GM15510 (cell line): Measurements from ENCODE around the gene SYNGR2.

Experiments used
- POLR2A ChIP-seq: IDR thresholded peaks from 3 replicates; pipeline ENCODE4 v1.6.1; 2011; ENCODE audit warnings: borderline replicate concordance; ENCODE audit not compliant: insufficient read length; ENCODE audit errors: extremely low read depth

The SYNGR2 gene

GRCh38 chr17:78183916-78184315 is 15.5 kb downstream of the SYNGR2 start:
- TF ChIP-seq POLR2A: no peak

- TF ChIP-seq POLR2A: no peak
Measured at GRCh38 chr17:78184351-78184750, 16.0 kb downstream of the SYNGR2 start.

- TF ChIP-seq POLR2A: no peak
Measured at GRCh38 chr17:78184868-78185267, 16.5 kb downstream of the SYNGR2 start.

GRCh38 chr17:78185981-78186691 is 17.8 kb downstream of the SYNGR2 start:
- no peak for TF ChIP-seq POLR2A

GRCh38 chr17:78186692-78187595 is 18.6 kb downstream of the SYNGR2 start, which contains the start of the genes AFMID and TK1:
TSS of gene AFMID (plus strand) at chr17:78187362. CDS start at chr17:78187371, 9 bp downstream.
TSS of gene TK1 (minus strand) at chr17:78187052. CDS start at chr17:78186994, 58 bp downstream.
- TF ChIP-seq POLR2A: peak; percentile 88

GRCh38 chr17:78196716-78197115 is 28.3 kb downstream of the SYNGR2 start:
- no peak for TF ChIP-seq POLR2A

GRCh38 chr17:78197147-78197832 is 28.9 kb downstream of the SYNGR2 start:
- no peak for TF ChIP-seq POLR2A

GRCh38 chr17:78200451-78200850 is 32.1 kb downstream of the SYNGR2 start:
- TF ChIP-seq POLR2A: no peak

GRCh38 chr17:78202666-78203065 is 34.3 kb downstream of the SYNGR2 start:
- TF ChIP-seq POLR2A: no peak

- TF ChIP-seq POLR2A: no peak
Measured at GRCh38 chr17:78204387-78205123, 36.2 kb downstream of the SYNGR2 start.

- TF ChIP-seq POLR2A: no peak
Measured at GRCh38 chr17:78205124-78205775, 36.9 kb downstream of the SYNGR2 start.

- no peak for TF ChIP-seq POLR2A
Measured at GRCh38 chr17:78206298-78206697, 37.9 kb downstream of the SYNGR2 start.

GRCh38 chr17:78208486-78208885 is 40.1 kb downstream of the SYNGR2 start:
- no peak for TF ChIP-seq POLR2A

GRCh38 chr17:78210111-78210510 is 41.7 kb downstream of the SYNGR2 start:
- no peak for TF ChIP-seq POLR2A
